GM19397 (cell line): ENCODE results near the gene GPBAR1.
A peak's percentile ranks its signal among the peaks of the same experiment; 100 is the strongest.

Experiments used
- ATAC-seq: cut with Tn5 transposase; IDR thresholded peaks from one replicate; pipeline ENCODE4 v1.9.1; 2021; ENCODE audit warnings: mild to moderate bottlenecking, moderate library complexity; ENCODE audit not compliant: unreplicated experiment

The GPBAR1 gene

GRCh38 chr2:218238887-218239286 lies 21.9 kb upstream of the GPBAR1 start:
- ATAC-seq = no peak

- no peak for ATAC-seq
Observed at GRCh38 chr2:218244204-218244603, 16.6 kb upstream of the GPBAR1 start.

GRCh38 chr2:218244665-218245064 lies 16.1 kb upstream of the GPBAR1 start:
- no peak for ATAC-seq

GRCh38 chr2:218245214-218245613 lies 15.6 kb upstream of the GPBAR1 start:
- no peak for ATAC-seq

GRCh38 chr2:218249691-218250090 lies 11.1 kb upstream of the GPBAR1 start:
- no peak for ATAC-seq

- no peak for ATAC-seq
Observed at GRCh38 chr2:218252509-218253231, 8.1 kb upstream of the GPBAR1 start.

GRCh38 chr2:218253232-218253625 lies 7.6 kb upstream of the GPBAR1 start:
- ATAC-seq = no peak

DNA sequence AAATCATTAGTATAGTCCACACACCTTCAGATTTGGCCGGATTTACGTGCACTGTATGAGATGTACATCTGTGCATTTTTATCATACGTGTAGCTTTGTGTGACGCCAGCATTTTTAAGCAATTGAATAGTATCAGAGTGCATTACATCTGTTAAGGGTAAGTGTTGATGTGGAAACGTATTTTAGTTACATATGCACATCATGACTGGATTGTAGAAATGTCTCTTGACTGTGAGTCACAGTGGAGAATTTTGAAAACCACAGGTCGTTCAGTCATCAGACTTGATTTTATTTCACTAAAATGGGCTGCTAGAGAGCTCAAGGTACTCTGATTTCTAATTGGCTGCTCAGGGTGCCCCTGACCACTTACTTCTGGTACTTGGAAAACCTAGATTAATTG lies 5.4 kb upstream of the GPBAR1 start:
- ATAC-seq = no peak

DNA sequence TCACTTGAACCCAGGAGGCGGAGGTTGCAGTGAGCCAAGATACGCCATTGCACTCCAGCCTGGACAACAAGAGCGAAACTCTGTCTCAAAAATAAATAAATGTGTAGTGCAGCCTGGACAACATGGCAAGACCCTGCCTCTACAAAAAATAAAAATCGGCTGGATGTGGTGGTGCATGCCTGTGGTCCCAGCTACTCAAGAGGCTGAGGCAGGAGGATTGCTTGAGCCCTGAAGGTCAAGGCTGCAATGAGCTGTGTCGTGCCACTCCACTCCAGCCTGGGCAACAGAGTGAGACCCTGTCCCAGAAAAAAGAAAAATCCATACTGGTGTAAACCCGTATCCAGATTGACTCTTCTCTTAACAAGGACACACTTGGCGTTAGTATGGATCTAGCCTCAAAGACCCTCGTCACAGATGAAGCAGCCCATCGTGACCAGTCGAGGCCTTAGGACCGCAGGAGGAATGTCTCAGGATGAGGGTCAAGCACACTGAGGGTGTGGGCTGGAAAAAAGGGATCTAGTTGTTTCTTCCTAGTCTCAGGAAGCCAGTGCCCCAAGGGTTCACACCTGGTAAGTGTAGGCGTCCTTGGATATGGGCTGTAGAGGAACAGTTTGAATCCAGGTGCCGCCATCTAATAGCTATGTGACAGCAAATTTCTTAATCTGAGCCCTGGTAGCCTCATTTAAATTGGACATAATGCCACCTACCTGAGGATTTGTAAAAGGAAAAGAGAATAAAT lies 4.0 kb upstream of the GPBAR1 start:
- no peak for ATAC-seq

- peak; percentile 55 for ATAC-seq
Observed at GRCh38 chr2:218257390-218257981, 3.3 kb upstream of the GPBAR1 start.

- ATAC-seq = no peak
Observed at GRCh38 chr2:218259099-218259961, 1.5 kb upstream of the GPBAR1 start.

GRCh38 chr2:218260166-218260565 lies 649 bp upstream of the GPBAR1 start:
- no peak for ATAC-seq

GRCh38 chr2:218261423-218262236 lies 815 bp downstream of the GPBAR1 start:
- no peak for ATAC-seq

- no peak for ATAC-seq
Observed at GRCh38 chr2:218262237-218262600, 1.4 kb downstream of the GPBAR1 start.

GRCh38 chr2:218262631-218263586 lies 2.1 kb downstream of the GPBAR1 start:
- no peak for ATAC-seq

DNA sequence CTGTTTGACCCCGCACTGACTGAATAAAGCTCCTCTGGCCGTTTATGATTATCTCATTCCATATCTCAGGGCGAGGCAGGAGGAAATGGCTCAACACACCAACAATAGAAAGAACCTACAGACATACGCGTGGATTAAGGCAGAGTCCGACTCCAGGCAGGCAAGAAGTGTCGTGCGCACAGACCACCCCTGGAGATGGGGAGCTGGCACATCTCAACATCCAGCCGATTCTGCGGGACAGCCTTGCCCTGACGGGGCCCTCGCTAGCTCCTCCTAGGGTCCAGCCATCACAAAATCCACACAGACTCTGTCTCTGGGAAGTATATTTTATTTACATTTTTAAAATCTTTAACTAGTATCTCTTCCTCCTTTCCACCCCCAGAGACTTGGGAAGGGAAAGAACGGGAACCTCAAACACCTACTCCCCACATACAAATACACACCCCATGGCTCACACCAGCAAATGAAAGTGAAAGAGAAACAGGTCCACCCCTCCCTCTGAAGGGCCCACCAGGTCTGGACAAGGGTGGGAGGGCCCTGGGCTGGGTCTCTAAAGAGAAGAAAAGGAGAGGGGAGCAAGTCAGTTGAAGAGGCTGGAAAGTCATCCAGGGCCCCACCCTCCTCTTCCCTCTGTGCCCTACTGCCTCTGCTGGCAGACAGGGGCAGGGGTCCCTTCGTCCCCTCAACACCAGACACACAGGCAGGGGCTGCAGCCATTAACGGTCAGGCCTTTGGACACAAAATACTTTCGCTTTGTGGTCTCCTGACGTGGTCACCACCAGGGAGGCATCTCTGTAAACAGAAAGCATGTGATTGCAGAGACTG lies 3.2 kb downstream of the GPBAR1 start:
- ATAC-seq = no peak

DNA sequence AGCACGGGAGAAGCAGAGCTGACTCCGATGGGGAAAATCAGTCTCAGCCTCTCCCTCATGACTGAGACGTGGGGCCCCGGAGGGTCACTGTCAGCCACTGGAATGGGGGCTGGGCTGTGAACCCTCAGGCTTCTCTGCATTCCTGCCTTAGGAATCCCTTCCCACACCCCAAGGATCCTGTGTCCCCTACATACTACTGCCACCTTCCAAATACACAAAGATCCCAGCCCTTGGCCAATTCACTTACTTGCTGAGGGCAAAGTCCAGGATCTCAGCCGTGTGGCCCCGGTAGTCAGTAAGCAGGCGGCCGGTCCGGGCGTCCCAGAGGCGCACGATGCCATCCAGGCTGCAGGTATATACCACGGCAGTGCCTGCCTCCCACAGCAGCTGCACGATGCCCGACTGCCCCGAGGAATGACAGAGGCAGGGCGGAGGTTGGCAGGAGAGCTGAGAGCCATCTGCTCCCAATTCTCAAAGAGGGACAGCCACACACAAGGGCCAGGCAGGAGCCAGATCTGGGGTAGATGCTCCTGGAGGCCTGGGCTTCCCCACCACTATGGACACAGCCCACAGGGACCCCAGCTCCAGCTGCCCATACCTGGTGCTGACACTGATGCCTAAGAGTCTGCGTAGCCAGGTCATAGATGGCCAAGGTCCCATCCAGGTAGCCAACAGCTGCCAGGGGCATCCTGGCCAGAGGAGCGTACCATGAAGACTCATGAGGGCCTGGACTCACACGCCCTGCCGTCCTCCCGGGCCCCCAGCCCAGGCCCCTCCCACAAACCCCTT lies 4.2 kb downstream of the GPBAR1 start:
- no peak for ATAC-seq

- no peak for ATAC-seq
Observed at GRCh38 chr2:218265626-218266025, 4.8 kb downstream of the GPBAR1 start.
